ENCODE measurements around the gene PLEKHM2. TPM values are rescaled to one million over a fixed set of nuclear protein-coding genes. Genes with fewer than 3 reads are reported as not detected.

The PLEKHM2 gene
- total RNA-seq, 1 experiment from 2014 or later, result 51.5 TPM

GRCh38 chr1:15667362-15667761 lies 16.8 kb upstream of the PLEKHM2 start:
- ChIA-PET POLR2A (interaction anchor here (1.6 kb wide), 1 partner anchor 11 kb away, joined by 5 read pairs; no protein-coding TSS in a partner anchor), CTCF (no interaction called here)
- H3K27me3 Mint-ChIP-seq (ENCODE audit: insufficient read depth, unreplicated experiment), result no peaks in the 10 kb centered on the region
- intact Hi-C loops (cut with micrococcal nuclease), result no loop called here
- no peaks in the 10 kb centered on the region for H3K4me1 Mint-ChIP-seq (ENCODE audit: insufficient read depth, unreplicated experiment)
- H3K4me3 Mint-ChIP-seq (ENCODE audit: unreplicated experiment), result no peak overlapping the region
- no peaks in the 10 kb centered on the region for H3K9me3 Mint-ChIP-seq (ENCODE audit: unreplicated experiment)
- no peak for DNase-seq (ENCODE audit: unreplicated experiment)
- TF ChIP-seq CTCF (IDR thresholded peaks at IDR 0.05; ENCODE audit: unreplicated experiment), result no peak
- no peak overlapping the region for H3K27ac Mint-ChIP-seq (ENCODE audit: low read depth, unreplicated experiment)
- peaks cover 26% of the 10 kb centered on the region for H3K36me3 Mint-ChIP-seq (ENCODE audit: insufficient read depth, unreplicated experiment)
- no TSS peak for BruUV-seq (replicated peaks)

DNA sequence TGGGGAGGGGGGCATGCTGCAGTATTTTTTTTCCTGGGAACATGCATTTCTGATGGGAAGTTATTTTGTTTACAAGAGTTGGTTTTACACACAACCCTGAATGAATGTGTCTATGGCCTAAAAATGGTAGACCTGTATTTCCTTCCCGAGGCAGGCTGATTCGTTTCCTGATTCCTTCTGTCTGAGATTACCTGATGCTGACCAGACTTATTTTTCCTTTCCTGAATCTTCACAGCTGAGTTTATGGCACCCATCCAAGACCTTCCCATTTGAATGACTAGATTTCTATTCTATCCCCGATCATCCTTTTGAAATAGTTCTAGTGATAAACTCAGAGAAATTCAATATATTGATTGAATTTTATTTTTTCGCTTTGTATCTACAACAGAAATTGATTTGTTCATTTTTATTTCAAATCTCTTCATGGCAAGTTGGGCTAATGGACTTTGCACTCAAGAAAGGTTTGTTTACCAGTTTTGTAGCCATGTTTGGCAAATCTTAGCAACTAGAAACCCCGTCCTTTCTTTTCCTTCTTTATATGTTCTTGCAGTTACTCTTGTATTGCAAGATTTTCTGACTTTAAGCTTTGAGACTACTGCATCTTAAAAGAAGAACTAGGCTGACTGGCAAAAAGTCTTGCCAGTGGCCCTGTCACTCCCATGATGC lies 15.9 kb upstream of the PLEKHM2 start:
- Mint-ChIP-seq H3K4me1 (ENCODE audit: insufficient read depth, unreplicated experiment) (no peaks in the 10 kb centered on the region), H3K27me3 (ENCODE audit: insufficient read depth, unreplicated experiment) (no peaks in the 10 kb centered on the region), H3K4me3 (ENCODE audit: unreplicated experiment) (no peak overlapping the region), H3K9me3 (ENCODE audit: unreplicated experiment) (no peaks in the 10 kb centered on the region), H3K27ac (ENCODE audit: low read depth, unreplicated experiment) (no peak overlapping the region), H3K36me3 (ENCODE audit: insufficient read depth, unreplicated experiment) (peaks cover 23% of the 10 kb centered on the region)
- no peak for DNase-seq (ENCODE audit: unreplicated experiment)
- BruUV-seq (replicated peaks), result no TSS peak
- intact Hi-C loops (cut with micrococcal nuclease), result no loop called here
- no peak for TF ChIP-seq CTCF (IDR thresholded peaks at IDR 0.05; ENCODE audit: unreplicated experiment)
- ChIA-PET CTCF (no interaction called here), POLR2A (interaction anchor here (1.6 to 1.9 kb wide), 3 partner anchors 10 to 12 kb away, joined by 5 to 6 read pairs (median 5); no protein-coding TSS in a partner anchor)

- DNase-seq (ENCODE audit: unreplicated experiment), result no peak
- Mint-ChIP-seq H3K27ac (ENCODE audit: low read depth, unreplicated experiment) (no peak overlapping the region), H3K4me1 (ENCODE audit: insufficient read depth, unreplicated experiment) (no peaks in the 10 kb centered on the region), H3K36me3 (ENCODE audit: insufficient read depth, unreplicated experiment) (peaks cover 17% of the 10 kb centered on the region), H3K27me3 (ENCODE audit: insufficient read depth, unreplicated experiment) (no peaks in the 10 kb centered on the region), H3K4me3 (ENCODE audit: unreplicated experiment) (no peak overlapping the region), H3K9me3 (ENCODE audit: unreplicated experiment) (no peaks in the 10 kb centered on the region)
- ChIA-PET CTCF (interaction anchor here (1.6 kb wide), 1 partner anchor 9 kb away, joined by 5 read pairs; no protein-coding TSS in a partner anchor), POLR2A (interaction anchor here (0.7 to 1.9 kb wide), 6 partner anchors 8 to 32 kb away, joined by 3 to 6 read pairs (median 4); no protein-coding TSS in a partner anchor)
- no peak for TF ChIP-seq CTCF (IDR thresholded peaks at IDR 0.05; ENCODE audit: unreplicated experiment)
- BruUV-seq (replicated peaks), result no TSS peak
- intact Hi-C loops (cut with micrococcal nuclease), result no loop called here
Observed at GRCh38 chr1:15669074-15669473, 15.0 kb upstream of the PLEKHM2 start.

GRCh38 chr1:15669864-15670263 lies 14.3 kb upstream of the PLEKHM2 start:
- DNase-seq (ENCODE audit: unreplicated experiment), result no peak
- H3K27ac Mint-ChIP-seq (ENCODE audit: low read depth, unreplicated experiment), result no peak overlapping the region
- CTCF ChIA-PET, result interaction anchor here (1.6 kb wide), 1 partner anchor 9 kb away, joined by 5 read pairs; no protein-coding TSS in a partner anchor
- intact Hi-C loops (cut with micrococcal nuclease), result no loop called here
- peaks cover 12% of the 10 kb centered on the region for H3K36me3 Mint-ChIP-seq (ENCODE audit: insufficient read depth, unreplicated experiment)
- H3K27me3 Mint-ChIP-seq (ENCODE audit: insufficient read depth, unreplicated experiment), result no peaks in the 10 kb centered on the region
- TF ChIP-seq CTCF (IDR thresholded peaks at IDR 0.05; ENCODE audit: unreplicated experiment), result no peak
- no peaks in the 10 kb centered on the region for H3K9me3 Mint-ChIP-seq (ENCODE audit: unreplicated experiment)
- H3K4me3 Mint-ChIP-seq (ENCODE audit: unreplicated experiment), result no peak overlapping the region
- no TSS peak for BruUV-seq (replicated peaks)
- no peaks in the 10 kb centered on the region for H3K4me1 Mint-ChIP-seq (ENCODE audit: insufficient read depth, unreplicated experiment)
- POLR2A ChIA-PET, result interaction anchor here (0.7 to 2.2 kb wide), 6 partner anchors 8 to 16 kb away, joined by 3 to 6 read pairs (median 4); no protein-coding TSS in a partner anchor

Data from MCF 10A (cell line).